ENCODE measurements around the gene EXOC6B.
"Not testable (repeated sequence)": the region's sequence is repeated elsewhere in the genome, so short reads cannot be mapped to it uniquely, and the experiment has no call there.

EXOC6B gene

DNA sequence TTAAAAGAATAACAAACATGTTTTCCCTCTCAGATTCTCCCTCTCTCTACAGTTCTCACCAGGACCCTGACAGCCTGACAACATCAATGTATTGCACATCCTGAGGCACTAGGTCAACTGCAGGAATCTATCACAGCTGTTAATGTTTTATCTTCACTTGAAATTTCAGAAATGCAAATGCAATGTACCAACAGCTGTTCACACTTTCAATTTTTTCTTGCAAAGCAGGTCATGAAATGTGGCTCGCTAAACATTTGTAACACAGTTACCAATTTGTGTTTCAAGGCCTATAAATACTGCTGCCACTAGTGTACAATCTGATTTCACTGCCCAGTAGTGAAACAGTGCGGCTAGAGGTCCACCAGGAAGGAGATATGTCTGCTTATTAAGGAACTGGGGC, 147.8 kb downstream of the EXOC6B start:
- no peak for DNase-seq (ENCODE audit: low spot score)

DNA sequence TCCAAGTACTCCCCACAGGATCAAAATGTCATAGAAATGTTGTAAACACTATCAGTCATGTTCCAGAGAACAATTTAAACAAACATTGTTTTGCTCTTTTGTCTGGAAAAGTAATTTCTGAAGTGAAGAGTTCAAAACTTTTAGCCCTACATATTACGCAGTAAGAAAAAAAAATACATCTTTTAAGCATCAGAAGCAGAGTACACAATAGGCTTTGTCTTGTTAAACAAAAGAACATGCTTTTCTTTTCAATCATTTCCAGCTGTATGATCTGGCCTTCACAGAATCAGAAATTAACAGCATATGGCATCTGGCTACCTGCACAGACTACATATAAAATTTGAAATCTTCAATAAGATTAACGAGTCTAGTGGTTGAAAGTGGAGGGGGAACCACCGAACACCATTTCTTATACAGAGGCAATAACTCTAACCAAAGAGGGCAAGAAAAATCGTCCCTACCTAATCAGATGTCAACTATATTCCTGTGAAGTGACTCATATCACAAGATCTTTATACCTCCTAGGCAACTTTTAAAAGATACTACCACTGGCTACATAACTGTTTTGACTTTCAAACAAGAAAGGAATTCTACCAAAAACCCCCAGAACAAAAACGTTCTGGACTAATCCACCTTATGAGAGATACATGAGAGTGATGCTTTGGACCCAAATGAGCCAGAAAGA, 149.3 kb downstream of the EXOC6B start:
- DNase-seq (ENCODE audit: low spot score), result no peak

DNA sequence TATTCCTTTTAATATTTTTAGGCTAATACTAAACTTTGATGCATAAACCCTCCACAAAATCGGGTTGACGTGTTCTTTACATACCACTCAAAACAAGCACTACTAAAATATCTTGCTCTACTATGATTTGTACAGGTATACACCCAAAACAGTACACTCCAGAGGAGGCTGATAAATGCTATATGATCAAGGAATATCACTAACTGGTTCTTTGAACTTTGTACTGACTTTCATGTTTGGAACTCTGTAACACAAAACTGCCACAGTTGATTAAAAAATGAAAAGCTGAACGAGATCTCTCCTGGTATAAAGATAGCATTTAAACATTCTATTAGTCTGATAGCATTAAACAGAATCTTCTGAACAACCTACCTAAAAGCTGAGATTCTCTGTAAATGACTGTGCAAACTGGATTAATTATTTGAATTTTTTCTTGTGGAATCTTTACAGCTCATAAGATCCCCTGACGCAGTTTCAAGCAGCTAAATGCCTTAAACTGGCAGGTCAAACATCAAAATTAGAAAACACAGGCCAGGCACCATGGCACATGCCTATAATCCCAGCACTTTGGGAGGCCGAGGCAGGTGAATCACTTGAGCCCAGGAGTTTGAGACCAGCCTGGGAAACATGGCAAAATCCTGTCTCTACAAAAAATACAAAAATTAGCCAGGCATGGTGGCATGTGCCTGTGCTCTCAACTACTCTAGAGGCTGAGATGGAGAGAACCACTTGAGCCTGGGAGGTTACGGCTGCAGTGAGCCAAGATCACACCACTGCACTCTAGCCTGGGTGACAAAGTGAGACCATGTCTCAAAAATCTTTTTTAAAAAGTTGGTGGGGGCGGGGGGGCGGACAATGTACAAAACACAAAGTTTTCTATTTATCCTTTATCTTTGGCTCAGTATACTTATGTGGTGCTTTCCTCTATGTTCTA, 150.6 kb downstream of the EXOC6B start:
- DNase-seq (ENCODE audit: low spot score), result no peak

DNA sequence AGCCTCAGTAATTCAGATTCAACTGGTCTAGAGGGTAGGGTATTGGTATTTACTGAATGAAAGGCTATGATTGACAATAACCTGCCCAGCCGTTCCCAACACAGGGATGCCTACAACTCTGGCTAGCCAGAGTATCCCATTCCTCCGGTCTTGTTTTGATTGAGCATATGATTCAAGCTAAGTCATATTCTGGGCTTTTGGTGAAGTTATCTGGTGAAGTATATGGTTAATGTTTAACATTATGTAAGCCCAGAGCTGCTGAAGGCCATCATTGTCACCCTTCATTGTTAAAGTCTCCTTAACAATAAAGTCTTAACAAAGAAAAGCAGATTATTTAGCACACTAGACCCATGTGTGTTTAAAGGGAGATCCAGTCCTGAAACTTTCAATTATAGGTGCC, 152.6 kb downstream of the EXOC6B start:
- DNase-seq (ENCODE audit: low spot score), result no peak

DNA sequence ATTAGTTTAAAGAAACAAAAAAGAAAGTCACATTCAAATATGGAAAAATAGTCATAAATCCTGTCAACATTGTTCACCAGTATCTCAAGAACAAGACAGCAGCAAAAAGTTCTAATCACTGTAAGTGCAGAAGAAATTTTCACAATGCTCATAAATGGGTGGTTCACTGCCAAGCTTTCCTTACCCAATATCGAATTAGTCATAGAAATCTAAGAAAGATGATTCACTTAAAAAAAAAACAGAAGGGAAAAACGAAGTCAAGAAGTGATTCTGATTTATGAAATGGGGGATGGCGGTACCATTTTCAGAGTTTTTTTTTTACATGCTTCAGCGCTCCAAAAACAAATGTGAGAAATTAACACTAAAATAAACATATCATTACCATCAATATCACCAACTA, 156.7 kb downstream of the EXOC6B start:
- peak; percentile 14 for DNase-seq (ENCODE audit: low spot score)

DNA sequence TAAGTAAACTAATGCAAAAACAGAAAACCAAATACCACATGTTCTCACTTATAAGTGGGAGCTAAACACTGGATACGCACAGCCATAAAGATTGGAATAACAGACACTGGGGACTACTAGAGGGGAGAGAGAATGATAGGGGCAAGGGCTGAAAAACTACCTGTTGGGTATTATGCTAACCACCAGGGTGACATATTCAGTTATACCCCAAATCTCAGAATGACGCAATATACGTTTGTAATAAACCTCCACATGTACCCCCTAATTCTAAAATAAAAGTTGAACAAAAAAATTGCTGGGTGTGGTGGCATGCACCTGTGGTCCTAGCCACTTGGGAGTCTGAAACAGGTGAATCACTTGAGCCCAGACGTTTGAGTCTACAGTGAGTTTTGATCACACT, 157.2 kb downstream of the EXOC6B start:
- no peak for DNase-seq (ENCODE audit: low spot score)

DNA sequence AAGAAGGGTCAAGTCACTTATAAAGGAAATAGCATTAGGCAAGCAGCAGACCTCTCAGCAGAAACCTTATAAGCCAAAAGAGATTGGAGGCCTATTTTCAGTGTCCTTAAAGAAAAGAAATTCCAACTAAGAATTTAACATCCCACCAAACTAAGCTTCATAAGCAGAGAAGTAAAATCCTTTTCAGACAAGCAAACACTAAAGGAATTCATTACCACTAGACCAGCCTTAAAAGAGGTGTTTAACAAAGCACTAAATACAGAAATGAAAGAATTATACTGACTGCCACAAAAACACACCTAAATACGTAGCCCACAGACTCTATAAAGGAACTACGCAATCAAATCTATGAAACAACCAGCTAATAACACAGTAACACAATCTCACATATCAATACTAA, 160.4 kb downstream of the EXOC6B start:
- no peak for DNase-seq (ENCODE audit: low spot score)

DNA sequence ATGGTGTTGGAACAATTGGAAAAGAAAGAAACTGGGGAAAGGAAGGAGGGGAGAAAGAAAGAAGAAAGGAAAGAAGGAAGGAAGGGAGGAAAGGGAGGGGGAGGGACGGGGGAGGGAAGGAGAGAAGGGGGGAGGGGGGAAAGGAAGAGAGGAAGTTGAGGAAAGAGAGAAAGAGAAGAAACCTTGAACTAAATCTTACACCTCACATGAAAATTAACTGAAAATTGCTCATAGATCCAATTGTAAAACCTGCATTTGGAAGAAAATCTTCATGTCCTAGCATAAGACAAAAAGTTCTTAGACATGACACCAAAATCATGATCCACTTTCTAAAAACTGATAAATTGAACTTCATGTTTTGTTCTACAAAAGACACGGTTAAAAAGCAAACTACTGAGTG, 163.8 kb downstream of the EXOC6B start:
- DNase-seq (ENCODE audit: low spot score), result no peak

DNA sequence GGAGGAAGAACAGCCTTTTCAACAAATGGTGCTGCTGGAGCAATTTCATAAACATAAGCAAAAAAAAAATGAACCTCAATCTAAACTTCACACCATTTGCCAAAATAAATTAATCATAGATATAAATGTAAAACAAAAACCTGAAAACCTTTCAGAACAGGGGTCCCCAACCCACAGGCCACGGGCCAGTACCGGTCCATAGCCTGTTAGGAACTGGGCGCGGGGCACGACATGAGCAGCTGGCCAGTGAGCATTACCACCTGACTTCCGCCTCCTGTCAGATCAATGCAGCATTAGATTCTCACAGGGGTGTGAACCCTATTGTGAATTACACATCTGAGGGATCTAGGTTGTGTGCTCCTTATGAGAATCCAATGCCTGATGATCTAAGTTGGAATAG, 176.0 kb downstream of the EXOC6B start:
- DNase-seq (ENCODE audit: low spot score), result no peak

DNA sequence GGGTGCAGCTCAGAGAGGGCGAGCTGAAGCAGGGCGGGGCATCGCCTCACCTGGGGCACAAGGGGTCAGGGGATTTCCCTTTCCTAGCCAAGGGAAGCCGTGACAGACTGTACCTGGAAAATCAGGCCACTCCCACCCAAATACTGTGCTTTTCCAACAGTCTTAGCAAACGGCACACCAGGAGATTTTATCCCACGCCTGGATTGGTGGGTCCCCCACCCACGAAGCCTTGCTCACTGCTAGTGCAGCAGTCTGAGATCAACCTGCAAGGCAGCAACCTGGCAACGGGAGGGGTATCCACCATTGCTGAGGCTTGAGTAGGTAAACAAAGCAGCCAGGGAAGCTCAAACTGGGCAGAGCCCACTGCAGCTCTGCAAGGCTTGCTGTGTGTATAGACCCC, 184.6 kb downstream of the EXOC6B start:
- not testable (repeated sequence) for DNase-seq (ENCODE audit: low spot score)

DNA sequence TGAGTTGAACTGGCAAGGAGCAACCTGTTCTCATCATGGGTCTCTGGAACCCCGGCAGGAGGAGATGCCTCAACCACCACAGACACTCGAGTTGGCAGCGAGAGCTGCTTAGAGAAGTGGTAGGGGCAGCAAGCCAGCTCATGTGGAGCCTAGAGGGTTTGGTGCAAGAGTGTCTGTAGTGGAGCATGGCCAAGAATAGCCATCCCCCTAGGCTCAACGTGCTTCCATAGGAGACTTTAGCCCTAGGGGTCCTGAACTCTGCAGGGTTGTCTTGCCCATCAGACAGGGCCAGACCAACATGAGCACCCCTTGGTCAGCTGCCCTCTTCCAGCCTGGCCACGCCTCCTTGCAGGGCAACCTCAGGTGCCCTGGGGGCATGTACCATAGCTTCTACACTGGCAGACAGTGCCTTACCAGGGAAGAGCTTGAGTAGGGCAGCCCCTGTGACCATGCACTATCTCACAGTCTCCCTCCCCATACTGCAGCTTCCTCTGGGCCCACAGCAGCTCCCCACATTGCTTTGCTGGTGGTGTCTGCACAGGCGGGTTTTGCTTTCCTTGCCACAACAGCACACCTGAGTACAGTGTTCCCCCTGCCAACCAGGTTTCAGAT, 187.1 kb downstream of the EXOC6B start:
- no peak for DNase-seq (ENCODE audit: low spot score)

DNA sequence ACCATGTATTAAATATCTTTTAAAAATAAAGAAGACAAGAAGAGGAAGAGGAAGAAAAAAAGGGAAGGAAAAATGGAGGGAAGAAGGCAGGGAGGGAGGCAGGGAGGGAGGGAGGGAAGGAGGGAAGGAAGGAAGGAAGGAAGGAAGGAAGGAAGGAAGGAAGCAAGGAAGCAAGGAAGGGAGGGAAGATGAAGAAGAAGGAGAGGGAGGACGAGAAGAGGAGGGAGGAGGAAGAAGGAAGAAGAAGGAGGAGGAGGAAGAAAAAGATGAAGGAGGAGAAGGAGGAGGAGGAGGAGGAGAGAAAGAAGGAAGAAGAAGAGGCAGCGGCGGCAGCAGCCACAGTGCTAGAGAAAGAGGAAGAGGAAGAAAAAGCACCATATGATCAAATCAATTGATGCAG, 189.6 kb downstream of the EXOC6B start:
- DNase-seq (ENCODE audit: low spot score), result no peak

DNA sequence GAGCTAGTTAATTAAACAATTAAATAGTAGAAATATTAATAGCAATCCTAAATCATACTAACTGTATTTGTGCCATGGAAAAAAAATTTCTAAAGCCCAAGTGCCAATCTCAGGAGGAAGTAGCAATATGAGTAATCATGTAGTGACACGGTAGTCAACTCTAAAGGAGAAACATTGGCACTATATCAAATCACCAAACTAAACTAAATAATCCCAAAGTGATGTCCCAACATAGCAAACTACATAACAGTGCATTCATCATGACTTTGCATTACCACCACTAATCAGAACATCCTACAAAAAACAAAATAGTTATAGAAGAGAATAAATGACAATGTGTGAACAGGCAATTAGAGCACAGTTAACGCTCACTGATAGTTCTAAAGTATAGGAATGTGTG, 195.1 kb downstream of the EXOC6B start:
- peak; percentile 12 for DNase-seq (ENCODE audit: low spot score)

DNA sequence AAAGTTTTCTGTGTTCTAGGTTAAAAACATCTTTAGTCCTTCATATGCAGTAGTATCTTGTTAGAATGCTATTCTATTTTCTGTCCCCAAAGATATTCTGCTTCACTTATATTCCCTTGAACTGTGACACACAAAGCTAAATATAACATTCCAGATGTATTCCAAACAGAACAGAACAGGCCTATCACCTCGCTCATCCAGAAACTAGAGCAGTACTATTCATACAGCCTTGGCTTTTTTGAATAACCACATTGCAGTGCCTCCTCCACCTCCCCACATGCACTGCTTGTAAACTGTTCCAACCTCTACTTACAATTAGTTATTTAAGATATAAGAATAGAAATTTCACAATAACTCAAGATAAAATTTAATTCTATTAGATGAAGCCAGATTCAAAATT, 196.8 kb downstream of the EXOC6B start:
- DNase-seq (ENCODE audit: low spot score), result no peak

DNA sequence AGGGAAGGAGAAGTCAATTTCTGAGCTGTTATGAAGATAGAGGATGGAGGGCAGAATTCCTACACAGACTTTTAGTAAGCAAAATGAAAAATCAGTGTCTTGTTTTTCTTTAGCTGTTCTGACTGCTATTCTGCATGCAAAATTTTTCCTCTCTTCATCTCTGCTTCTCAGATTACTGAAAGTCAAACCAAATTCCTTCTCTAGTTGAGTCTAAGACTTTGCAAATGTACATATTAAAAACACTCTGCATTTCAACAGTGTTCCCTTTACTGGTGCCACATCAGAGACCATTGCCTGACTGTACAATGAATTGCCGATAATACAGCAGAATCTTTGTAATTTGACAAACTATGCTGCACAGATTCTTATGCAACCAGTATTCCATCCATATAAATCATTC, 198.8 kb downstream of the EXOC6B start:
- no peak for DNase-seq (ENCODE audit: low spot score)

DNA sequence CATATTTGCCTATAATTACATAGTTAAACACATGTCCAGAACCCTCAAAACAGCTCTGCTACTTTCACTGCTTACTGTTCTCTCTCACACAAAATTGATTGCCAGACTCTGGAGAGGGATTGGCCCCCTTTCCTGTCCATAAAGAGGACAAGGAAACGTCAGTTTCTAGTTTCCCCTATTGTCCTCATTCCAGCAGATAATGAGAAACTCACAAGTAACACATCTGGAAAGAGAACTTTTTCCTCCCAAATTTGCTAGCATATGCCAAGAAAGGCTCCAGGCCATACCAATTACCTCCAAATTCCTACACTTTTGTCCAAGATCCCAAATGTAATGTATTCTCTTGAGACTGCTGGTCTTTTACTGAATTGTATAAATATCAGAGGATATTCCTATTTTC, 200.5 kb downstream of the EXOC6B start:
- no peak for DNase-seq (ENCODE audit: low spot score)

DNA sequence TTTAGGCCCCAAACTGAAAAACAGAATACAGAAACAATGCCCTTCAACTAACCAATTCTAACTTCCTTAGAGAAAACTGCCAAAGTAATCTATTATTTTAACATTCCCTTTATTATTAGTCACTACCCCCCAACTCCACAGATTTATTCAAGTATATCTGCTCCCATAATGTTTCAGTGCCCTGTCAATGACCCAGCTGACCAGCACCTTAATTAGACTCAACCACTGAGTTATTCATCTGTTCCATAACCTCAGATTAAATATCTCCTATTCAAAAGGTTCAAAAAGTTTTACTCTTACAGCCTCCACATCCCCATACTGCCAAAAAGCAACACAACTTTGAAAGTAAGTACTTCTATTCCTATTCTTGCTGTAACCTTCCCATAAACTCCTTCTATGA, 202.4 kb downstream of the EXOC6B start:
- DNase-seq (ENCODE audit: low spot score), result no peak

DNA sequence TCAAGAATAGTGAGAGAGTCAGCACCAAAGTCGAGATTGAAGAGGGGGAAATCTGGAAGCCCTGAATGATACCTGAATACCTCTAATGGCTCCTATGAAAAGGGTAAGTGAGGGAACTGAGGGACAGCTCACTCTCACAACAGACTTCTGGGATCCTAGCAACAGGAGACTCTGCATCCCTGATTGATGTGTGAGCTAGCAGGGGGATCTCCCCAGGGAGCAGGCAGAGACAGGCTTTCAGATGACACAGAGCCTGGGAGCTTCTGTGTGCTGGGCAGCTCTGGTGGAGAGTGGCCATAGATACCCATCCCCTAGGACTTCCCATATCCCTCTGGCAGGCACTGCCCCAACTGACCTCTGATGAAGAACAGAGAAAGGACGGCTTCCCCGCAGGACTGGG, 206.2 kb downstream of the EXOC6B start:
- DNase-seq (ENCODE audit: low spot score), result no peak

DNA sequence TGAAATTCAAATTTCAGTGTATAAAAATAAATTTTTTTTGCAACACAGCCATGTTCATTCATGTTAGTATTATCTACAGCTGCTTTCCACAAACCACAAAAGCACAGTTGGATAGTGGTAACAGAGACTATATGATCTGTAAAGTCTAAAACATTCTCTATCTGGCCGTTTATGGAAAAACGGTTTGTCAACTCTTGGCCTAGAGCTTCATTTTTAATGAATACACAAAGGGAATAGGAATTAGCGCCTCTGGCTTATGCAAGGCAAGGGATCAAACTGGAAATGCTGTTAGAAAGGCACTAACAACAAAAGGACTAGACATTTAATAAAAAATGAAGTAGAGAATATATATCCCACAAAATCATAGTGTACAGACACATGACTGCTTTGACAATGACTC, 211.9 kb downstream of the EXOC6B start:
- DNase-seq (ENCODE audit: low spot score), result no peak

DNA sequence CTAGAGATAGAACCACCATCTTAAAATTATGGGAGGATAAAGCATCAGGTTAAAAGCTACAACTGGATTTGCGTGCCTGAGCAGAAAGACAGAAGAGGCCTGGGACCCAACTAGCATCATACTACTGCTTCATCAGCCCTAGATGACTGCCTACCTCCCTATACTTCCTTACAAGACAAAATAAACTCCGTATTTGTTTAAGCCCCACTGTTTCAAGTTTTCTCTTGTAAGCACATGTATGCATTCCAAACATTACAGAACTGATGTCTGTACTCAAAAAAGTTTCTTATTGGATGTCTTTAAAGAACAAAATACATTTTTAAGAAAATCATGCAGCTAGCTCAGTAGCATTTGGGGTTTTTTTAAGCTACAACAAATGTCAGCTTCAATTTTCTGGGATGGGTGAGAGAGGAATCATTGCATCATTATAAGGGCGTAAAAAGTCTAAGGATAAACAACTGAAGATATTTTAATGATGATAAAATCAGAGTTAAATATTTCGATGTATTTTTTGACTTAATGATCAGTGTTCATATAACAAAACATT, 213.1 kb downstream of the EXOC6B start:
- no peak for DNase-seq (ENCODE audit: low spot score)

DNA sequence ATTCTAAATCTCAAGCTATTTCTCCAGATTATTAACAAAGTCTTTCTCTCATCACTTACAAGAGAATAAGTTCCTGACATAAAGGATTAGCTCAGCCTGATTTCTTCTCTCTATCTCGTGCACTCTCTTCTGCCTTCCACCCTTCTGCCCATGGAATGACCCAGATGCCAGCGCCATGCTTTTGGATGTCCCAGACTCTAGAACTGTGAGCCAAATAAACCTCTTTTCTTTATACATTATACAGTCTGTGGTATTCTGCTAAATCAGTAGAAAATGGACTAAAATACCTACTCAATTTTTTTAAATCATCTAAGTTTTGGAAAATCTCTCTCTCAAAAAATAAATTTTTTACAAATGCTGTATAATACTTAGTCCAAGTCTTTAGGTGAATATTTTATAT, 218.6 kb downstream of the EXOC6B start:
- DNase-seq (ENCODE audit: low spot score), result no peak

DNA sequence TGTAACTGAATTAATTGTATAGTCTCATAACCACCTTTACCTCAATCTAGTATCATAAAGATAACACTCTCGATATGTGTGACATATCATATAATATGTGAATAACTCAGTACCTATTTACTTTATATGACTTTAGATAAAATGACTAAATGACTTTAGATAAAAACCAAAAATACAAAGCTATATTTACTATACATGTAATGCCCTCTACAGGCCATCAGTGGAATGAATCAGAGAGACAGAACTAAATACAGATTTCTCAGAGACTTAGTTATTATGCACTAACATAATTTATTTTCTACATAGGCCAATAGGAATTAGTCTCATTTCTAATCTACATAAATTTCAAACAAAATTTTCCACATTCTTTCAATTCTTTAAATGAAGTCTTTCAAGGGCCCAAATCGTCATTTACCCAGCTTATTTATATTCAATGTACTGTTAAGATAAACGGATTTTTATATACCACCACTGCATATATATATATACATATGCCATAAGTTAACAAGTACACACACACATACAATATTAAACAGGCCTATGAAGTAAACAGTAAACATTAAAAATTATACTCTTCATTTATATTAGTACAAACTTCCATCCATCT, 219.9 kb downstream of the EXOC6B start:
- peak; percentile 44 for DNase-seq (ENCODE audit: low spot score)
